RKO (cell line): ENCODE results near the gene LONRF3.

ENCODE experiments used
- DNase-seq: peaks from one replicate; pipeline ENCODE4 v3.0.0-alpha.2; 2016; ENCODE audit warnings: low spot score

The LONRF3 gene

GRCh38 chrX:118974088-118974907 lies at the start of gene LONRF3:
TSS of gene LONRF3 (plus strand) at chrX:118974618. CDS start at chrX:118974781, 163 bp downstream.
- DNase-seq = peak; percentile 73

- no peak for DNase-seq
These were observed 46.3 kb upstream of the LONRF3 start for GRCh38 chrX:118928151-118928550.

- DNase-seq = no peak
These were observed 39.1 kb upstream of the LONRF3 start for GRCh38 chrX:118935352-118935751.

GRCh38 chrX:118941147-118941546 lies 33.3 kb upstream of the LONRF3 start:
- DNase-seq = no peak

GRCh38 chrX:118943102-118943501 lies 31.3 kb upstream of the LONRF3 start:
- DNase-seq = no peak

GRCh38 chrX:118945921-118946320 lies 28.5 kb upstream of the LONRF3 start:
- DNase-seq = no peak

GRCh38 chrX:118948270-118948669 lies 26.1 kb upstream of the LONRF3 start:
- DNase-seq = no peak

GRCh38 chrX:118961866-118962560 lies 12.4 kb upstream of the LONRF3 start:
- peak; percentile 3 for DNase-seq

- no peak for DNase-seq
These were observed 11.3 kb upstream of the LONRF3 start for GRCh38 chrX:118963159-118963558.

- no peak for DNase-seq
These were observed 10.2 kb upstream of the LONRF3 start for GRCh38 chrX:118964252-118964651.

GRCh38 chrX:118965395-118965794 lies 9.0 kb upstream of the LONRF3 start:
- no peak for DNase-seq

- DNase-seq = no peak
These were observed 6.4 kb upstream of the LONRF3 start for GRCh38 chrX:118968031-118968430.

- no peak for DNase-seq
These were observed 2.9 kb upstream of the LONRF3 start for GRCh38 chrX:118971552-118971951.

- no peak for DNase-seq
These were observed 880 bp upstream of the LONRF3 start for GRCh38 chrX:118973389-118974087.

GRCh38 chrX:118974908-118975671 lies 672 bp downstream of the LONRF3 start:
- DNase-seq = peak; percentile 36

- peak; percentile 83 for DNase-seq
These were observed 1.6 kb downstream of the LONRF3 start for GRCh38 chrX:118975831-118976598.

- DNase-seq = peak; percentile 32
These were observed 2.4 kb downstream of the LONRF3 start for GRCh38 chrX:118976599-118977340.

- DNase-seq = no peak
These were observed 3.0 kb downstream of the LONRF3 start for GRCh38 chrX:118977424-118977823.

GRCh38 chrX:118978451-118978850 lies 4.0 kb downstream of the LONRF3 start:
- no peak for DNase-seq

GRCh38 chrX:118980761-118981160 lies 6.3 kb downstream of the LONRF3 start:
- DNase-seq = no peak
